ACC112 (cell line): Measurements from ENCODE around the gene PLA2G4A.

ENCODE experiments used
- H2AFZ ChIP-seq: fragments of 200-600 bp; sonication (generic); one replicate; pipeline ENCODE4 v1.6.0; 2017; ENCODE audit warnings: antibody characterized with exemption, low read length; ENCODE audit not compliant: unreplicated experiment
- H3K27ac ChIP-seq: fragments of 200-600 bp; sonication (generic); 2 replicates; pipeline ENCODE4 v1.5.1; 2014; ENCODE audit warnings: low read depth, mild to moderate bottlenecking, antibody characterized with exemption, low read length, moderate library complexity
- H3K27me3 ChIP-seq: fragments of 200-600 bp; sonication (generic); 2 replicates; pipeline ENCODE4 v1.6.1; 2014; ENCODE audit warnings: mild to moderate bottlenecking, antibody characterized with exemption, low read length, moderate library complexity, mixed read lengths; ENCODE audit not compliant: insufficient read depth
- H3K36me3 ChIP-seq: fragments of 200-600 bp; sonication (generic); 2 replicates; pipeline ENCODE4 v1.6.1; 2016; ENCODE audit warnings: mild to moderate bottlenecking, antibody characterized with exemption, low read length, moderate library complexity, mixed read lengths; ENCODE audit not compliant: insufficient read depth
- H3K4me1 ChIP-seq: fragments of 200-600 bp; sonication (generic); one replicate; pipeline ENCODE4 v1.6.1; 2016; ENCODE audit warnings: low read length, mixed read lengths; ENCODE audit not compliant: insufficient read depth, unreplicated experiment, control insufficient read depth
- H3K4me3 ChIP-seq: fragments of 200-600 bp; sonication (generic); 2 replicates; pipeline ENCODE4 v1.5.1; 2014; ENCODE audit warnings: mild to moderate bottlenecking, low read depth, low read length
- H3K79me2 ChIP-seq: fragments of 200-600 bp; sonication (generic); one replicate; pipeline ENCODE4 v1.6.0; 2016; ENCODE audit warnings: low read length; ENCODE audit not compliant: control insufficient read depth, unreplicated experiment, insufficient read depth

Gene PLA2G4A

DNA sequence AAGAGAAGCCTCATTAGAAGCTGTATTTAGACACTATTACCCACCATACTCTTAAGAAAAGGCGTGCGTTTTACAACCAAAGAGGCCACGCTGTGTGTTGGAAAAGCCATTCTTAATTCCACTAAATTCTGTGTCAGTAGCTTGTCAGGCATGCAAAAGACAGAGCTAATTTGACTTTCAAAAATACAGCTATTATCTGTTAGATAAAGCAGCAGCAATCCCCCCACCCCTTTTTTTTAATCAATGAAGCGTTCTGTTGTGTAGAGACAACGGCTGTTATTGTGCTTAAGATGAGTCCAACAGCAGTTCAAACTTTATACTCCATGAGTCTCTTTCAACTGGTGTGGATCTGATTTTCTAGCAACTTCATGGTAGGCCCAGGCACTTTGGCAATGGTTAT lies 43.5 kb downstream of the PLA2G4A start:
- Histone ChIP-seq H2AFZ (no peak overlapping the region), H3K4me1 (no peaks in the 10 kb centered on the region), H3K4me3 (no peak overlapping the region), H3K27me3 (no peaks in the 10 kb centered on the region), H3K36me3 (no peaks in the 10 kb centered on the region), H3K79me2 (no peaks in the 10 kb centered on the region), H3K27ac (no peak overlapping the region)

DNA sequence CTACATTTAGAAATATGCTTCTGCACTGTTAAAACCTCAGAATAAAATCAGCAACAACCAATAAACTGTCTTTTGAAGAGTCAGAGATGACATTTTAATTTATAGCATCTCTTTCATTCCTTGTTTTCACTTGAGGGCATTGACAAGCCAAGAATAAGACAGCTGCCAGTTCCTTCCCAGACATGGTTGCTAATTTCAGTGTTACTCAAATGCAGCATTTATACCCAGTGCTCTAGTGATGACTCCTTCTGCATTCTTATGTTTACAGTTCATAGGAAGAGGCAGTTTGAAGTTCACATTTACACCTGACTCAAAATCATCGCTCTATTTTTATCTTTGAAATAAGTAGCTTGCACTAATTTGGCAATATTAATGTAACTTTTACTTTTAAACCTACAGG lies 44.9 kb downstream of the PLA2G4A start:
- Histone ChIP-seq H3K27me3 (no peaks in the 10 kb centered on the region), H3K27ac (no peak overlapping the region), H3K79me2 (no peaks in the 10 kb centered on the region), H3K36me3 (no peaks in the 10 kb centered on the region), H2AFZ (no peak overlapping the region), H3K4me1 (no peaks in the 10 kb centered on the region), H3K4me3 (no peak overlapping the region)

DNA sequence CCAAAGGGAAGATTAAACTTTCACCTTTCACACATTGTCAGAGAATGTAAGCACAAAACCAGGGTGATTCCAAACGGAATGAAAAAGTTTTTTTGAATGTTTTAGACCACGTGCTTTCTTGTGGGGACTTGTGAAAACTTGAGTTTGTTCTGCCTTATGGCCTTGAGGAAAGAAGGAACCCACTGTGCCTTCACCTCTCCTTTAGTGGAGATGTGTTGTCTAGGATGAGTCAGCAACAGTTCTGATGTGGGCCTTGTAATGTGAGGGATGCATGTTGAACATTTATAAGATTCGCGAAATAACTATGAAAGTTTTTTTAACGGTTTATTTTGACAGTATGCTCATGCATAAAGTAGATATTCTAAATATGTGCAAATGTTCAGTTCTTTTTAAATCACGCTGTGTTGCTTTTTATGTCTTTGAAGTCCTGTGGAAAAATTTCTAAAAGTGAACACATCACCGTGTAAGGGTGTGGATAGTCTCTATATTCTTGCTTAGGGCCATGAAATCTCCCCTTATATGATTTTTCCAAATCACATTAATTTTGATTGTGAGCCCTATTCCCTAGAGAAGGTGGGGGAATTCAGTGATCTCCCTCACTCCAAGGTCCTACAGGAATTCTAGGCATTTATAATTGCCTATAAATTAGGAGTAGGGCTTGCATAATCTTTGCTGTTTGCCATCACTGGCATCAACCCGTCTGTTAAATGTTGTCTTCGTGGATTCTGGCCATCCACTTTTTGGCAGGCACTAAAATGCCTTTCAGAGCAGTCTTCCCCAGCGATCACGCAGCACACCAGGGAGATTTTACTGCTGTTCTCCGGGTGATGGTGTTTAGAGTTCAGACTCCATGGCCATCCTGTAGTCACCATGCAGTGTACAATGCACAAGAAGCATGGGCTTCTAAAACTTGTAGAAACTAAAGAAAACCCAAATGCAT lies 47.4 kb downstream of the PLA2G4A start:
- Histone ChIP-seq H3K79me2 (no peaks in the 10 kb centered on the region), H3K27me3 (no peaks in the 10 kb centered on the region), H2AFZ (no peak overlapping the region), H3K27ac (no peak overlapping the region), H3K4me3 (no peak overlapping the region), H3K4me1 (no peaks in the 10 kb centered on the region), H3K36me3 (no peaks in the 10 kb centered on the region)

DNA sequence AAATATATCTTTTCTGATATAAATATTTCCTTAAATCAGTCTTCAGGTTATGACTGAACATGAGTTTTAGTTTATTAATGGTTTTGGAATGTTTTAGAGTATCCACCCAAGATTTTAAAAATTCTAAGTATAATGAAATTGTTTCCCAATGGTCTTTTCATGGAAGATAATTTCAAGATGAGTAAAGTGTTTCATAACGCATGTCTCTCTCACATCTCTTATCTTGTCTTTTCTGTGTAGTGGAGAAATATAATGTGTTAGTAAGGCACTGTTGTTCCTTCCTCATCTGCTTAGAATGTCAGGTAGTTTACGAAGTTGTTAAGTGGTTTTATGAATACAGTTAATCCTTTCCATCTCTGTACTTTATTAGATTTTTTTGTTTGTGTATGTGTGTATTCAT lies 49.6 kb downstream of the PLA2G4A start:
- no peak overlapping the region for H3K27ac ChIP-seq
- H3K79me2 ChIP-seq: no peaks in the 10 kb centered on the region
- no peak overlapping the region for H2AFZ ChIP-seq
- peaks cover 6% of the 10 kb centered on the region for H3K4me1 ChIP-seq
- H3K4me3 ChIP-seq: no peak overlapping the region
- no peaks in the 10 kb centered on the region for H3K36me3 ChIP-seq
- no peaks in the 10 kb centered on the region for H3K27me3 ChIP-seq

DNA sequence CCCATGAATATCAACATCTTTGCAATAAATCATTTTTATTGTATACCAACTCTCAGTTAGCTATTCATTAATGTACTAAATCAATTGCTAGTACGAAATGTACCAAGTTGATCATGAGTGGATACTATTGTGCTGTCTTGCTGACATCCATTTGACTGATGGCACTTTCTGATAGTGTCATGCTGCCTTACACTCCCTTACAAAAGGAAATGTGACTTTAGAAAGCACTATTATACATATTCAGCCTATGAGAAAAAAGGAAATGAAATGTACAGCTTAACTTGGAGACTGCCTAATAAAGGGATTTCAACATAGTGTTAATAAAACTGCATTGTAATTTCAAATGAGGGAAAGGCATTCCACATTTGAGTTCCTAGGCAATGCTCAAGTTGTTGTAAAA lies 52.2 kb downstream of the PLA2G4A start:
- H3K4me3 ChIP-seq: no peak overlapping the region
- no peak overlapping the region for H2AFZ ChIP-seq
- no peak overlapping the region for H3K27ac ChIP-seq
- peaks cover 6% of the 10 kb centered on the region for H3K4me1 ChIP-seq
- H3K27me3 ChIP-seq: no peaks in the 10 kb centered on the region
- H3K79me2 ChIP-seq: no peaks in the 10 kb centered on the region
- no peaks in the 10 kb centered on the region for H3K36me3 ChIP-seq

DNA sequence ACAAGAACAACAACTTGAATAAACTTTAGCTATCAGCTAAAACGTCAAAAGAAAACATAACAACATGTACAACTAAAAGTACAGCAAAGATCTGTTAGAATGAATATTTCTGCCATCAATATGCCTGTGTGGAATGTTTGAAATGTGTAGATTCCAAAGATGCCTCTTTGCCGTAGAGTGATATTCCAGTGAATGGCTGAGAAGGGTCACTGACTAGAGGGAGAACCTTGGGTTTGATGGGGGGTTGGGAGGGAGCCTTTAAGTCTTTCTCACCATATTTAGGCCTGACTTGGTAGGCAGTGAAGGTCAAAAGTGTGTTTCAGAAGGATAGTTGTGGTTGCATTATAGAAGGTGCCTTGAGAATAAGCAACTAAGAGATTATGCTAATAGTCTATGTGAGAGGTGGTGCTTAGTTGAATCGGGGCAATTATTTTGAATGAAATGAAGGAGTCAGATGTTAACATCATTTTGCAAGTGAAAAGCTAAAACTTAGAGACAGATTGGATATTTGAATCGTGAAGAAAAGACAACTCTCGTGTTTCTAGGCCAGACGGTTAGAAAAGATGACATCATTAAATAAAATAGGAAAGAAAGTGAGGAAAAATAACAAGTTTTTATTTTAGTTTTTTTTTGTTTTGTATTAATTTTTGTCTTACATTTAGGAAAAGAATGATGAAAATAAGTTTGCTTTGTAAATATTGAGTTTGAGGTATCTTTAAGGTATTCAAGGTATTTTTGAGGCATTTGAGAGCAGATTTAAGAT lies 53.8 kb downstream of the PLA2G4A start:
- Histone ChIP-seq H3K27me3 (no peaks in the 10 kb centered on the region), H2AFZ (no peak overlapping the region), H3K4me1 (peaks cover 6% of the 10 kb centered on the region), H3K4me3 (no peak overlapping the region), H3K79me2 (no peaks in the 10 kb centered on the region), H3K36me3 (no peaks in the 10 kb centered on the region), H3K27ac (no peak overlapping the region)

DNA sequence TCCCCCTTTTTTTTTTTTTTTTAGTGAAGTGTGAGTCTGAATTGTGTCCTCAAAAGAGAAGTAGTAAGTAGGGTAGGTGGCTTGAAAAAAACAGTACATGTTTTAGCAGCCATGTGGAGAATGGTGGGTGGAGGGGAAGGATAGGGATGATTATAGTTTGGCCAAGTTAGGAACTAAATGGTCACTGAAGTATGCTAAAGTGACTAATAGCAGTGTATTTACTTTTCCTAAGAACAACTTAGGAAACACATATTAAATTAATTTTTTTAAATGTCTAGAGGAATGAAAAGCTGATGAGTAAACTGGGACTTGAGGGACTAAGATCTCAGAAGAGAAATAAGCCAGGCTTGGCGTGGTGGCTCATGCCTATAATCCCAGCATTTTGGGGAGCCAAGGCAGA lies 55.5 kb downstream of the PLA2G4A start:
- Histone ChIP-seq H3K36me3 (no peaks in the 10 kb centered on the region), H3K27ac (no peak overlapping the region), H2AFZ (no peak overlapping the region), H3K4me3 (no peak overlapping the region), H3K4me1 (peaks cover 6% of the 10 kb centered on the region), H3K27me3 (no peaks in the 10 kb centered on the region), H3K79me2 (no peaks in the 10 kb centered on the region)

DNA sequence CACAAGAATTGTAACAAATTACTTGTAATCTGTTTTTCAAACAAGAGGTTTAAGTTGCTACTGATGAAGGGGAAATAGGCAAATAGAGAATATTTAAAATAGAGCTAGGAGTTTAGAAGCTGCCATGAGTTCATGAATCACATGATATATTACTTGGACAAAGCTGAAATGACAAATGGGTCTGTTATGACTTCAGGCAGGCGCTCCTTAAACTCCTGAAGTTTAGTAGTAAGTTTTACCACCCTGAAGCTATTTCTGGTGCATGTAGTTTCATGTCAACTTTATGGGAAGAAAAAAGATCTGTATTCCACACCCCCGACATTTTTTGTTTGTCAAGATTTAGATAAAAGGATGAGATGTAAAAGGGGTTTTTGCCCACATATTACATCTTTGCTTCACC lies 58.5 kb downstream of the PLA2G4A start:
- no peaks in the 10 kb centered on the region for H3K36me3 ChIP-seq
- H2AFZ ChIP-seq: no peak overlapping the region
- H3K79me2 ChIP-seq: no peaks in the 10 kb centered on the region
- H3K27me3 ChIP-seq: no peaks in the 10 kb centered on the region
- H3K4me1 ChIP-seq: peaks cover 5% of the 10 kb centered on the region
- H3K27ac ChIP-seq: no peak overlapping the region
- H3K4me3 ChIP-seq: no peak overlapping the region

DNA sequence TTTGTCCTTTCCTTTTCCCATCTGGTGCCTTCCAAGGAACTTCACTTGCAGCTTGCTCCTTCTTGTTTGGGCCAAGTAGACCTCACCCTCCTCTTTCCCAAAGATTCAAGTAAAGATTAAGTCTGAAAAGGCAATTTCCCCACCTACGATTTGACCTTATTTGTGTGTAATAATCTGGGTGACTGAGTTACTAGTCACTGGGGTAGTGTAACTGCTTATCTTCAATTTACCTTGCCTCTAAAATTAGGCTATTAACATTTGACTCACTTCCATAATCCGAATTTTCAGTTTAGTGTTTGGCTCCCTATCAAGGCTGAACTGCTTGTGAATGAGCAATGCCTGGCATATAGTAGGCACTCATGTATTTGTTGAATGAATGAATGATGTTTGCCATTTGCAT lies 59.6 kb downstream of the PLA2G4A start:
- no peaks in the 10 kb centered on the region for H3K79me2 ChIP-seq
- no peak overlapping the region for H3K4me3 ChIP-seq
- H2AFZ ChIP-seq: no peak overlapping the region
- no peak overlapping the region for H3K27ac ChIP-seq
- no peaks in the 10 kb centered on the region for H3K4me1 ChIP-seq
- H3K36me3 ChIP-seq: no peaks in the 10 kb centered on the region
- H3K27me3 ChIP-seq: no peaks in the 10 kb centered on the region

DNA sequence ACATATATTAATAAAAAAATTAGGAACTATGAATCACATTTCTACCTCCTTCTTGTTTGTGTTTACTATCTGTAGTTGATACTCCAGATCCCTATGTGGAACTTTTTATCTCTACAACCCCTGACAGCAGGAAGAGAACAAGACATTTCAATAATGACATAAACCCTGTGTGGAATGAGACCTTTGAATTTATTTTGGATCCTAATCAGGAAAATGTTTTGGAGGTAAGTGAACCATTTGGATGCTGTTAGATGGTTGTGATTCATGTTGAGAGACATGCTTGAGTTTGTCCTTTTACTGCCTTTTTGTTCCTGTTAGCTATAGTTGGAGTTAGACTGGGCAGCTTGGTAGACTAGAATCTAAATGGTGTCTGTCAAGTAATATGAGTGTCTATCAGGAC lies 64.2 kb downstream of the PLA2G4A start:
- Histone ChIP-seq H3K27ac (no peak overlapping the region), H3K79me2 (no peaks in the 10 kb centered on the region), H3K36me3 (no peaks in the 10 kb centered on the region), H2AFZ (no peak overlapping the region), H3K27me3 (no peaks in the 10 kb centered on the region), H3K4me1 (peaks cover 10% of the 10 kb centered on the region), H3K4me3 (no peak overlapping the region)

DNA sequence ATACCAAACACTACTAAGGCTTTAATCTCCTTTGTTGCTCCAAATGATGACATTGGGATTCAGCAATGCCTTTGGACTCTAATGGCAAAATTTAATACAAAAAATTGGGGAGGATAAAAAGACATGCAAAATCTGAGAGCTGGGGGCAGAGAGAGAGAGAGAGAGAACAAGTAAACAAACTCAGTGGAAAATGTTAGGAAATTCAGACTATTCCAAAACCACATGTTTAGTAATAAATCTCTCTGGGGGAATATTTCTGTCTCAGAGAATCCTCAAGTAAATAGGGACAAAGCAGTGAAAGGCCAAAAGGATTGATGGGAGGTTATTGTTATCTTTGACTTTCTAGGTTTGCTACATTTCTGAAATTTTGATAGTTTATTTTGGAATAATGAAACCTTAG lies 65.7 kb downstream of the PLA2G4A start:
- H3K36me3 ChIP-seq: no peaks in the 10 kb centered on the region
- no peaks in the 10 kb centered on the region for H3K27me3 ChIP-seq
- H3K27ac ChIP-seq: no peak overlapping the region
- H2AFZ ChIP-seq: no peak overlapping the region
- peaks cover 10% of the 10 kb centered on the region for H3K4me1 ChIP-seq
- no peaks in the 10 kb centered on the region for H3K79me2 ChIP-seq
- H3K4me3 ChIP-seq: no peak overlapping the region
